GM19351 (cell line): ENCODE measurements around the gene KCNJ1.

Experiments
- ATAC-seq: cut with Tn5 transposase; IDR thresholded peaks from one replicate; pipeline ENCODE4 v1.9.1; 2021; ENCODE audit warnings: mild to moderate bottlenecking, moderate library complexity; ENCODE audit not compliant: unreplicated experiment

The KCNJ1 gene

DNA sequence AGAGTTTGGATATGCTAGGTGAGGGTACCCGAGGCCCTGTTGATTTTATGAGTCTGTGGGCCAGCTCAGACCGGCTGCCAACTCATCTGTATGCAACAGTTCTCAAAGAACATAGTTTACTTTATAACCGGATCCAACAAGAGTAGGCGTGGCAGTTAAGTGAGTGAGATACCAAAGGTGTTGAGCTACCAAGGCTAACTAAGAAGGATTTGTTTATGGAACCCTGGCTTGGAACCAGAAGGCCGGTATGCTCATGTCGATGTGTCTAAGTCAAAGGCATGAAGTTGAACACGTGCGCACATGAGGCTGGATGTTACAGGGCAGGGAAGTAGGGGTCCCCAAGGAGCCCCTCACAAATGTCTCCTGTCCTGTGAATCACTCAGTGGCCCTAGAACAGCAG is at the start of gene KCNJ1:
TSS of gene KCNJ1 (minus strand) at position 20 of the 400 bp plus-strand sequence. CDS start 27,053 bp downstream, outside the sequence.
- no peak for ATAC-seq

- no peak for ATAC-seq
These were observed 49.6 kb upstream of the KCNJ1 start for GRCh38 chr11:128916681-128917080.

GRCh38 chr11:128916037-128916572 is 49.0 kb upstream of the KCNJ1 start:
- ATAC-seq, result no peak

GRCh38 chr11:128915149-128915521 is 48.0 kb upstream of the KCNJ1 start:
- ATAC-seq, result no peak

GRCh38 chr11:128914216-128915148 is 47.4 kb upstream of the KCNJ1 start:
- no peak for ATAC-seq

DNA sequence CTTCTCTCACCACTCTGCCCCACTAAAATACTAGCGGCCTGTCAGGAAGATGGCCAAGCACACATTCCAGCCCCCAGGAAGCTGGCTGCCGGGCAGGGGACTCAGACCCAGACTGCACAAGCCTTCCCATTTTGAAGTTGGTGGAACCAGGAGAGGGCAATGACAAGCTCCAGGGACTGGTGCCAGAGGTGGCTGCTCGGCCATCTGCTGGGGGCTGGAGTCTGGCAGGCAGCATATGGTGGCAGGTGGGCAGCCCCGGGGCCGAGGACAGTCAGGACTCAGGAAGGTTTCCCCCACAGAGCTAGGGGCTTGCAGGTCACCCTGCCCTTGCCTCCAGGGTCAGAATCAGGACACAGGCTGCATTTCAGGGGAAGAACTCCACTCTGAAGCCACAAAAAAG is 46.7 kb upstream of the KCNJ1 start:
- no peak for ATAC-seq

DNA sequence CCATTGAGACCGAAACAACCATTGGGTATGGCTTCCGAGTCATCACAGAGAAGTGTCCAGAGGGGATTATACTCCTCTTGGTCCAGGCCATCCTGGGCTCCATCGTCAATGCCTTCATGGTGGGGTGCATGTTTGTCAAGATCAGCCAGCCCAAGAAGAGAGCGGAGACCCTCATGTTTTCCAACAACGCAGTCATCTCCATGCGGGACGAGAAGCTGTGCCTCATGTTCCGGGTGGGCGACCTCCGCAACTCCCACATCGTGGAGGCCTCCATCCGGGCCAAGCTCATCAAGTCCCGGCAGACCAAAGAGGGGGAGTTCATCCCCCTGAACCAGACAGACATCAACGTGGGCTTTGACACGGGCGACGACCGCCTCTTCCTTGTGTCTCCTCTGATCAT is 44.6 kb upstream of the KCNJ1 start:
- ATAC-seq, result no peak

GRCh38 chr11:128911239-128911638 is 44.1 kb upstream of the KCNJ1 start:
- ATAC-seq, result no peak

- ATAC-seq, result no peak
These were observed 43.5 kb upstream of the KCNJ1 start for GRCh38 chr11:128910576-128910975.

DNA sequence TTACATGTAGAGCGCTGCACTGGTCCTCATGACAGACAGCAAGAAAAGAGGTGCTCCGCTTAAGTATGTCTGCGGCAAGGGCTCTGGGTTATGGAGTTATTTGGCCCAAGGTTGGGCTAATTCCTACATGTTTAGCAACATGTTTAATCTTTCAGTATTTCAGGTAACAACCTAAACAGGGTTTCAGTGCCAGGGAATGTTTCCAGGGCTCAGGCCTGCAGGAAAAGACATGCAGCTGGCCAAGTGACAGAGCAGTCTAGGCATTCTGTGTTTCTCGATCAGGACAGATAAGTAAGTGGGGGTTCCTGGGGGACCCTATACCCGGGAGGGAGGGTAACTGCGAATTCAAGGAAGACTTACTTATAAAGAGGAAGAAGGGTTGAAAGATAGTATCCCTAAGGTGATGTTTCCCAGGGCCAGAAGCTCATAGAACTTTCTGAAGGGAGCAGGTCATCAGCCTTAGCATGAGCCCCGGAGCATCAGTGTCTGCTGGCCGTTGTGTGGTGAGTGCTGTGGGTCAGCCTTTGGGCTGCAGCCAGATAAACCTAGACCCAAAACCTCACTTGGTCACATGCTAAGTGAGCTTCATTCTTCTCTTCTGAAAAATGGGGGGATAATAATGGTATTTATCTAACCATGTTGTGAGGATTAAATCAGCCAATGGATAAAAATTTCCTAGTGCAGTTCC is 42.5 kb upstream of the KCNJ1 start:
- no peak for ATAC-seq

GRCh38 chr11:128908391-128909246 is 41.5 kb upstream of the KCNJ1 start:
- no peak for ATAC-seq

- no peak for ATAC-seq
These were observed 40.5 kb upstream of the KCNJ1 start for GRCh38 chr11:128907585-128907984.

- no peak for ATAC-seq
These were observed 39.3 kb upstream of the KCNJ1 start for GRCh38 chr11:128906185-128907050.

GRCh38 chr11:128905345-128906184 is 38.5 kb upstream of the KCNJ1 start:
- peak; percentile 44 for ATAC-seq

GRCh38 chr11:128904656-128905344 is 37.7 kb upstream of the KCNJ1 start:
- peak; percentile 36 for ATAC-seq

- ATAC-seq, result no peak
These were observed 37.2 kb upstream of the KCNJ1 start for GRCh38 chr11:128904303-128904655.

DNA sequence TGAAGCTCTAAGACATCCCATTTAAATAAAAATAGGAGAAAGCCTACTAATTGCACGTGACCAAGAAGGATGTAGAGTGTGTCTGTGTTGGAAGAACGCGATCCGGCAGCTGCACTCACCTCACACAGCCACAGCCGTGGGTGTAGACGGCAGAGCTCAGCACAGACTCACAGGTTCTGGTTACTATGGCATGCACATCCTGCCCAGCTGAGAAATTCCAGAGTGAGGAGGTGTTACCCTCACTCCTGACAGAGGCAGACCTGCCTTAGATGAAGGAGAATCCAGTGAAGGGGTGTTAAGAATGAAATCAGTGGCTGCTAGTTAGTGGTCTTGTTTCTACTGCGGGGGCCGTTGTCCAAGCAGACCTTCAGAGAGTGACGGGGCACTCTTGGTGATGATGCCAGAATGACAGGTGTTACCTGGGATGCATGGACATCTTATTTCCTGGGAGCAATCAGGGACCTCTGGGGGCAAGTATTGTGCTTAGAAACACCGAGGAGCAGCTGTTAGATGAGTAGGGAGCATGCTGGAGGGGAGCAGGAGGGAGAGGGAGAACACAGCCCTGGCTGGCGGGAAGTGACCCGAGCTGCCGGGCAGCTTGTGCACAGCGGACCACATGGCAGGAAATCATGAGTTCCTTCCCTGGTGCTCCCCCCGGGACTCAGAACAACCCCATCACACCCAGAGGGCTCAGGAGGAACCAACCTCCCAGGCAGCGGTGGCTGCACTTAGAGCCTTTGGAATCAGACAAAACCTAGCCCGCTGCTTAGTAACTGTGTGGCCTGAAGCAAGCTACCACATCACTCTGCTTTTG is 36.4 kb upstream of the KCNJ1 start:
- ATAC-seq, result no peak
